ENCODE measurements around the gene CPNE4. TPM values are rescaled to one million over a fixed set of nuclear protein-coding genes. Genes with fewer than 3 reads are reported as not detected.

CPNE4 gene
- total RNA-seq, 1 donor from 2014 or later = 0.20 TPM

- Mint-ChIP-seq H3K27me3 (ENCODE audit: low read depth) (peaks cover 3% of the 10 kb centered on the region), H3K4me3 (no peak overlapping the region), H3K4me1 (no peaks in the 10 kb centered on the region), H3K27ac (no peak overlapping the region), H3K36me3 (no peaks in the 10 kb centered on the region), H3K9me3 (peaks cover 3% of the 10 kb centered on the region)
- DNase-seq (ENCODE audit: low spot score in 2 of 2, unreplicated experiment in 2 of 2) = no peak
- no peak for TF ChIP-seq CTCF (IDR thresholded peaks at IDR 0.05; ENCODE audit: unreplicated experiment)
These were observed 342.5 kb downstream of the CPNE4 start for GRCh38 chr3:131692356-131692755.

GRCh38 chr3:131690800-131691199, 344.0 kb downstream of the CPNE4 start:
- TF ChIP-seq CTCF (IDR thresholded peaks at IDR 0.05; ENCODE audit: unreplicated experiment) = no peak
- H3K9me3 Mint-ChIP-seq = peaks cover 3% of the 10 kb centered on the region
- H3K27ac Mint-ChIP-seq = no peak overlapping the region
- peaks cover 8% of the 10 kb centered on the region for H3K27me3 Mint-ChIP-seq (ENCODE audit: low read depth)
- no peak overlapping the region for H3K4me3 Mint-ChIP-seq
- no peak for DNase-seq (ENCODE audit: low spot score in 2 of 2, unreplicated experiment in 2 of 2)
- H3K4me1 Mint-ChIP-seq = no peaks in the 10 kb centered on the region
- no peaks in the 10 kb centered on the region for H3K36me3 Mint-ChIP-seq

GRCh38 chr3:131688370-131688769, 346.4 kb downstream of the CPNE4 start:
- Mint-ChIP-seq H3K9me3 (peaks cover 6% of the 10 kb centered on the region), H3K36me3 (no peaks in the 10 kb centered on the region), H3K27me3 (ENCODE audit: low read depth) (peaks cover 10% of the 10 kb centered on the region), H3K4me1 (no peaks in the 10 kb centered on the region), H3K4me3 (no peak overlapping the region), H3K27ac (no peak overlapping the region)
- no peak for DNase-seq (ENCODE audit: low spot score in 2 of 2, unreplicated experiment in 2 of 2)
- no peak for TF ChIP-seq CTCF (IDR thresholded peaks at IDR 0.05; ENCODE audit: unreplicated experiment)

- Mint-ChIP-seq H3K27me3 (ENCODE audit: low read depth) (peaks cover 7% of the 10 kb centered on the region), H3K4me3 (no peak overlapping the region), H3K9me3 (no peaks in the 10 kb centered on the region), H3K36me3 (no peaks in the 10 kb centered on the region), H3K27ac (no peak overlapping the region), H3K4me1 (no peaks in the 10 kb centered on the region)
- no peak for TF ChIP-seq CTCF (IDR thresholded peaks at IDR 0.05; ENCODE audit: unreplicated experiment)
- no peak for DNase-seq (ENCODE audit: low spot score in 2 of 2, unreplicated experiment in 2 of 2)
These were observed 365.2 kb downstream of the CPNE4 start for GRCh38 chr3:131669600-131669999.

GRCh38 chr3:131658771-131659170, 376.0 kb downstream of the CPNE4 start:
- H3K36me3 Mint-ChIP-seq = no peaks in the 10 kb centered on the region
- no peaks in the 10 kb centered on the region for H3K27me3 Mint-ChIP-seq (ENCODE audit: low read depth)
- no peak overlapping the region for H3K4me3 Mint-ChIP-seq
- no peaks in the 10 kb centered on the region for H3K4me1 Mint-ChIP-seq
- no peak for DNase-seq (ENCODE audit: low spot score in 2 of 2, unreplicated experiment in 2 of 2)
- peaks cover 10% of the 10 kb centered on the region for H3K9me3 Mint-ChIP-seq
- no peak overlapping the region for H3K27ac Mint-ChIP-seq
- no peak for TF ChIP-seq CTCF (IDR thresholded peaks at IDR 0.05; ENCODE audit: unreplicated experiment)

GRCh38 chr3:131658115-131658514, 376.7 kb downstream of the CPNE4 start:
- TF ChIP-seq CTCF (IDR thresholded peaks at IDR 0.05; ENCODE audit: unreplicated experiment) = no peak
- H3K4me1 Mint-ChIP-seq = no peaks in the 10 kb centered on the region
- DNase-seq (ENCODE audit: low spot score in 2 of 2, unreplicated experiment in 2 of 2) = no peak
- peaks cover 2% of the 10 kb centered on the region for H3K27me3 Mint-ChIP-seq (ENCODE audit: low read depth)
- H3K27ac Mint-ChIP-seq = no peak overlapping the region
- H3K9me3 Mint-ChIP-seq = peaks cover 10% of the 10 kb centered on the region
- no peak overlapping the region for H3K4me3 Mint-ChIP-seq
- H3K36me3 Mint-ChIP-seq = no peaks in the 10 kb centered on the region
